ENCODE measurements around the gene CELSR1.
"Not testable (repeated sequence)": the region's sequence is repeated elsewhere in the genome, so short reads cannot be mapped to it uniquely, and the experiment has no call there.

The CELSR1 gene

DNA sequence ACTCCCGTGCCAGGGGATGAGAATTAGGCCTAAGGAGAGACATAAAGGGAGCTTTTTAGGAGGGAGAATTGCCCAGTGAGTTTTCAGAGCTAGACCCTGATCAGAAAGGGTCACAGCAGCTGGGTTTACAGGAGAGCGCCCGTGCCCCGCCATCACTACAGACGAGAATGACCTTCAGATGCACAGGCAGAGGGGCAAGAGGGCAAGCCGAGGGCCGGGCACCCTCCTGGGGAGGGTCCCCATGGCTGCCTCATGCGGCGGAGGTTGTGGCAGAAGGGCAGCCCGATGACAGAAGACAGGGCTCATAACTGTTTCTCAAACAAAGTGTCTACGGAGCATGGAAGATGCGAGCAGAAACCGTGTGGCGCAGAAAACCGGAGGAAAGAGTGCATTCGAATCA is 129.7 kb downstream of the CELSR1 start:
- DNase-seq (ENCODE audit: low read depth): no peak
- no peak for TF ChIP-seq CTCF (conservative IDR thresholded peaks at IDR 0.05; ENCODE audit: control insufficient read depth, insufficient read depth, low read depth, low read length)
- H3K4me3 ChIP-seq (ENCODE audit: control insufficient read depth, low read depth, low read length): no peak overlapping the region

GRCh38 chr22:46406791-46407190 is 130.6 kb downstream of the CELSR1 start:
- no peak overlapping the region for H3K4me3 ChIP-seq (ENCODE audit: control insufficient read depth, low read depth, low read length)
- no peak for DNase-seq (ENCODE audit: low read depth)
- TF ChIP-seq CTCF (conservative IDR thresholded peaks at IDR 0.05; ENCODE audit: control insufficient read depth, insufficient read depth, low read depth, low read length): no peak

DNA sequence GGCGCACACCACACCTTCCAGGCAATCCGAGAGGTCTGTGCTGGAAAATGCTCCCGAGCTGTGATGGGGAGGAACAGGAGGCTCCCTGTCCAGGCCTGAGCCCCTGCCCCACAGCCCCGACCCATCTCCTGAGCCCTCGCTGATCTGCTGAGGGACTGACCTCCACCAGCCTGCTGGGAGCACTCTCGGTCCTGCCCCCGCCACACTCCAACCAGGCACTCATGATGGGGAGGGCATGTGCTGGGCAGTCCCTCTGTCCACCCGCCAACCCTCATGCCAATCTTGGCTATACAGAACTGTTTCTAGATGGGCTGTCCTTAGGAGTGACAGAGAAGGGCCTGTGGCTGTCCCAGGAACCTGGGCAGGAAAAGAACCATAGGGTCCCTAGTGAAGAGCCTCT is 131.1 kb downstream of the CELSR1 start:
- TF ChIP-seq CTCF (conservative IDR thresholded peaks at IDR 0.05; ENCODE audit: control insufficient read depth, insufficient read depth, low read depth, low read length): no peak
- DNase-seq (ENCODE audit: low read depth): no peak
- no peak overlapping the region for H3K4me3 ChIP-seq (ENCODE audit: control insufficient read depth, low read depth, low read length)

- no peak overlapping the region for H3K4me3 ChIP-seq (ENCODE audit: control insufficient read depth, low read depth, low read length)
- TF ChIP-seq CTCF (conservative IDR thresholded peaks at IDR 0.05; ENCODE audit: control insufficient read depth, insufficient read depth, low read depth, low read length): no peak
- DNase-seq (ENCODE audit: low read depth): no peak
These were observed 131.5 kb downstream of the CELSR1 start for GRCh38 chr22:46405901-46406300.

DNA sequence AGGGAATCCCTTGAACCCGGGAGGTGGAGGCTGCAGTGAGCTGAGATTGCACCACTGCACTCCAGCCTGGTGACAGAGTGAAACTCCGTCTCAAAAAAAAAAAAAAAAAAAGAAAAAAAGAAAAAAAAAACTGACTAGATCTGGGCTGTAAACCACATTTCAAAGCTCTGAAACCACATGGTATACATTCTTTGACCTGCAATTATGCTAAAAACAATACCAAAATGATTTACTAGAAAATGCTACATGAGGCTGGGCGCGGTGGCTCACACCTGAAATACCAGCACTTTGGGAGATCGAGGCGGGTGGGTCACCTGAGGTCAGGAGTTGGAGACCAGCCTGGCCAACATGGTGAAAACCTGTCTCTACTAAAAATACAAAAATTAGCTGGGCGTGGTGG is 133.5 kb downstream of the CELSR1 start:
- H3K4me3 ChIP-seq (ENCODE audit: control insufficient read depth, low read depth, low read length): not testable (repeated sequence)

DNA sequence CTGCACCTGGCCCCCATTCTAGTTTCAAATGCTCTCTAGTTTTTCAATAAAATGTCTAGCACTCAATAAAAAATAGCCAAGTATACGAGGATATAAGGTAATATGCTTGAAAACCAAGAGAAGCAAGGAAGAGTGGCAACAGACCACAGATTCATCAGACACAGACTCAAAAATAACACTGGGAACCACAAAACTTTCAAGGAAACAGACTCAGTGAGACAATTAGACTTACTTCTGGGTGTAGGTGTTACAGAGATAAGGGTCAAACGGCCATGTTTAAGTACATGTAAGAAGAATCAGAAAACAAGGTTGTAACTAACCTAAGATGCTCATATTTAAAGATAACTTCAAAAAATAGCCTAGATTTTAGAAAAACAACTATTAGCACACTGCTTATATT is 134.9 kb downstream of the CELSR1 start:
- TF ChIP-seq CTCF (conservative IDR thresholded peaks at IDR 0.05; ENCODE audit: control insufficient read depth, insufficient read depth, low read depth, low read length): no peak
- no peak for DNase-seq (ENCODE audit: low read depth)
- no peak overlapping the region for H3K4me3 ChIP-seq (ENCODE audit: control insufficient read depth, low read depth, low read length)

More for the DNA sequence above, 133.5 kb downstream of the CELSR1 start:
- DNase-seq (ENCODE audit: low read depth): not testable (repeated sequence)

DNA sequence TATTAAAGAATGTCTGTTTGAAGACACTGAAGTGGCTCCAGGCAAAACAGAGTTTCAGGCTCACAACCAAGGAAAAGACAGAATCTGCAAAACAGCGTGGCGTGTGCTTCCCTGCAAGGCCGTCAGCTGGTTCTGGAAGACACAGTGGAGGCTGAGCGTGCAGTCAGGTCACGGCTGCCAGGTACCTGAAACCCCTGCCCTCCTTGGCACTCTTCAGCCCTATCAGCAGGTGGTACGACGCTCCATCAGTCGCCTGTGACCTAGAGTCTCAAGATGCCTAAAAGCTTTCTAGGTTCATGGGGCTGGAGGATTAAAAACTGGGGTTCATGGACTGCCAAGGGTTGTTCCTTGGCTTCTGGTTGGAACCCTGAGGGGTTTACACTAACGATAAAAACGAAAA is 136.1 kb downstream of the CELSR1 start:
- no peak for TF ChIP-seq CTCF (conservative IDR thresholded peaks at IDR 0.05; ENCODE audit: control insufficient read depth, insufficient read depth, low read depth, low read length)

More for the DNA sequence above, 136.1 kb downstream of the CELSR1 start:
- DNase-seq (ENCODE audit: low read depth): no peak
- H3K4me3 ChIP-seq (ENCODE audit: control insufficient read depth, low read depth, low read length): no peak overlapping the region
